HEK293 (cell line): ENCODE data around the gene MTCH1.

Experiments
- CTCF ChIA-PET: fragments of 350-600 bp; formaldehyde crosslinking; extraction: SDS; loops from one replicate; lab custom pipeline; 2021; ENCODE audit warnings: antibody characterized with exemption; lab: Yijun Ruan, JAX
- POLR2A ChIA-PET: fragments of 300-600 bp; formaldehyde crosslinking; extraction: SDS; loops from one replicate; lab custom pipeline; 2020; ENCODE audit warnings: antibody characterized with exemption, inconsistent platforms; lab: Yijun Ruan, JAX
- H3K27ac ChIP-seq: fragments of 200-500 bp; sonication (Bioruptor generic); 2 replicates; pipeline ENCODE4 v1.5.1; 2014; ENCODE audit warnings: low read depth, low read length, control low read depth, inconsistent platforms; ENCODE audit errors: extremely low read depth
- H3K36me3 ChIP-seq, 2 experiments: fragments of 200-500 bp in 1 of 2; sonication (Bioruptor generic) in 1 of 2; 1 replicate in 1 of 2; 2 replicates in 1 of 2; pipeline ENCODE4 v1.5.1; 2014 to 2017; ENCODE audit warnings: inconsistent platforms in 2 of 2, low read length in 2 of 2; ENCODE audit not compliant: control insufficient read depth in 2 of 2, insufficient read depth in 1 of 2
- H3K4me1 ChIP-seq: fragments of 200-500 bp; sonication (Bioruptor generic); 2 replicates; pipeline ENCODE4 v1.5.1; 2014; ENCODE audit warnings: mild to moderate bottlenecking, low read length, inconsistent platforms; ENCODE audit not compliant: control insufficient read depth, insufficient read depth
- H3K4me3 ChIP-seq: 2 replicates; pipeline ENCODE4 v1.5.1; 2011; ENCODE audit warnings: low read depth, mild to moderate bottlenecking, control low read depth, low read length, moderate library complexity
- H3K9me3 ChIP-seq: fragments of 200-500 bp; sonication (Bioruptor generic); 2 replicates; pipeline ENCODE4 v1.5.1; 2014; ENCODE audit warnings: low read depth, low read length, inconsistent platforms; ENCODE audit not compliant: control insufficient read depth, insufficient read depth
- GLIS1 ChIP-seq: fragments of 450-650 bp; formaldehyde crosslinking; IDR thresholded peaks from 2 replicates; pipeline ENCODE4 v1.5.1; 2016; ENCODE audit warnings: missing biosample characterization, missing genetic modification characterization
- KLF10 ChIP-seq: fragments of 450-650 bp; IDR thresholded peaks from 2 replicates; pipeline ENCODE4 v1.5.1; 2018; ENCODE audit warnings: missing biosample characterization, mild to moderate bottlenecking, missing genetic modification characterization
- KLF17 ChIP-seq: fragments of 450-650 bp; formaldehyde crosslinking; IDR thresholded peaks from 2 replicates; pipeline ENCODE4 v1.5.1; 2016; ENCODE audit warnings: missing biosample characterization, missing genetic modification characterization
- PRDM1 ChIP-seq: fragments of 450-650 bp; formaldehyde crosslinking; IDR thresholded peaks from 2 replicates; pipeline ENCODE4; 2016; ENCODE audit warnings: missing biosample characterization, missing genetic modification characterization
- TCF7L2 ChIP-seq: IDR thresholded peaks from 2 replicates; pipeline ENCODE4 v1.6.1; 2011; ENCODE audit warnings: low read depth, mild to moderate bottlenecking, inconsistent platforms, low read length, moderate library complexity, borderline replicate concordance
- ZBTB17 ChIP-seq: fragments of 450-650 bp; formaldehyde crosslinking; IDR thresholded peaks from 2 replicates; pipeline ENCODE4 v1.5.1; 2016; ENCODE audit warnings: missing biosample characterization, missing genetic modification characterization
- ZBTB20 ChIP-seq: fragments of 450-650 bp; formaldehyde crosslinking; IDR thresholded peaks from 2 replicates; pipeline ENCODE4 v1.5.1; 2016; ENCODE audit warnings: missing biosample characterization, missing genetic modification characterization
- ZBTB8A ChIP-seq: fragments of 450-650 bp; formaldehyde crosslinking; IDR thresholded peaks from 2 replicates; pipeline ENCODE4 v1.5.1; 2016; ENCODE audit warnings: missing biosample characterization, missing genetic modification characterization
- ZEB2 ChIP-seq: fragments of 450-650 bp; formaldehyde crosslinking; IDR thresholded peaks from 2 replicates; pipeline ENCODE4 v1.5.1; 2016; ENCODE audit warnings: missing biosample characterization, missing genetic modification characterization
- ZNF157 ChIP-seq: fragments of 450-650 bp; formaldehyde crosslinking; IDR thresholded peaks from 2 replicates; pipeline ENCODE4 v1.5.1; 2016; ENCODE audit warnings: missing biosample characterization, missing genetic modification characterization
- ZNF19 ChIP-seq: fragments of 450-650 bp; formaldehyde crosslinking; IDR thresholded peaks from 2 replicates; pipeline ENCODE4; 2016; ENCODE audit warnings: missing biosample characterization, missing genetic modification characterization, low read depth
- ZNF2 ChIP-seq: fragments of 450-650 bp; formaldehyde crosslinking; IDR thresholded peaks from 2 replicates; pipeline ENCODE4 v1.5.1; 2016; ENCODE audit warnings: missing biosample characterization, missing genetic modification characterization
- ZNF239 ChIP-seq: fragments of 450-650 bp; formaldehyde crosslinking; IDR thresholded peaks from 2 replicates; pipeline ENCODE4 v1.5.1; 2016; ENCODE audit warnings: missing biosample characterization, missing genetic modification characterization
- ZNF416 ChIP-seq: fragments of 450-650 bp; formaldehyde crosslinking; IDR thresholded peaks from 2 replicates; pipeline ENCODE4 v1.5.1; 2016; ENCODE audit warnings: missing biosample characterization, missing genetic modification characterization
- ZNF48 ChIP-seq: fragments of 450-650 bp; formaldehyde crosslinking; IDR thresholded peaks from 2 replicates; pipeline ENCODE4 v1.5.1; 2016; ENCODE audit warnings: missing biosample characterization, missing genetic modification characterization
- ZNF530 ChIP-seq: fragments of 450-650 bp; formaldehyde crosslinking; IDR thresholded peaks from 2 replicates; pipeline ENCODE4 v1.5.1; 2016; ENCODE audit warnings: low read depth, missing biosample characterization, missing genetic modification characterization
- ZNF585B ChIP-seq: fragments of 450-650 bp; formaldehyde crosslinking; IDR thresholded peaks from 2 replicates; pipeline ENCODE4 v1.5.1; 2016; ENCODE audit warnings: missing biosample characterization, missing genetic modification characterization
- ZNF610 ChIP-seq: fragments of 450-650 bp; formaldehyde crosslinking; IDR thresholded peaks from 2 replicates; pipeline ENCODE4 v1.5.1; 2016; ENCODE audit warnings: missing biosample characterization, missing genetic modification characterization, borderline replicate concordance
- ZNF626 ChIP-seq: fragments of 450-650 bp; sonication (Bioruptor Pico); formaldehyde crosslinking; IDR thresholded peaks from 2 replicates; pipeline ENCODE4 v1.5.1; 2018; ENCODE audit warnings: missing biosample characterization, missing genetic modification characterization, inconsistent platforms
- ZNF654 ChIP-seq: fragments of 450-650 bp; formaldehyde crosslinking; IDR thresholded peaks from 2 replicates; pipeline ENCODE4 v1.5.1; 2016; ENCODE audit warnings: low read depth, missing biosample characterization, missing genetic modification characterization
- ZNF843 ChIP-seq: fragments of 450-650 bp; formaldehyde crosslinking; IDR thresholded peaks from 2 replicates; pipeline ENCODE4 v1.5.1; 2016; ENCODE audit warnings: missing biosample characterization, missing genetic modification characterization

MTCH1 gene

DNA sequence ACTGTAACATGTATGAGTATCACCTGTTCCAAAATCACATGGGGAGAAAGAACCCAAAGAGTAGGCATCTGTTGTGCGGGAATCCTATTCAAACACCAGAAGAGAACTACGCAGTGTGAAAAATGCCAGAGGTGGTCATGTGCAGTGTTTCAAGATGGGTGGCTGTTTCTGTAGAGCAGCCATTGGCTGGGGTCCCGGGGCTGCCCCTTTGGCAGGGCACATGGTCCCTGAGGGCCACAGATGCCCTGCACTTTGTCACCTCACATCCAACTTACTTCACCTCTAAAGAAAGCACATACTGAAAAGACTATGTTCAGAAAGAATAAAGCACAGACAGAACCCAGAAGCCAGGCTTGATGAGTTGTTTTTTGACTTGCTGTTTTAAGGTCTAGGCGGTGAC lies 12.3 kb downstream of the MTCH1 start:
- Histone ChIP-seq H3K9me3 (no peaks in the 10 kb centered on the region), H3K4me1 (no peaks in the 10 kb centered on the region), H3K27ac (no peak overlapping the region), H3K4me3 (no peak overlapping the region), H3K36me3 (peaks cover 18 to 100% of the 10 kb centered on the region in 2 experiments)
- CTCF ChIA-PET = no interaction called here
- TF ChIP-seq ZBTB8A (no peak), PRDM1 (tag by site-specific recombination) (no peak), KLF17 (tag by site-specific recombination) (no peak), ZNF585B (tag by site-specific recombination) (no peak), ZNF843 (tag by site-specific recombination) (no peak), ZNF157 (tag by site-specific recombination) (no peak)
- POLR2A ChIA-PET = no interaction called here

DNA sequence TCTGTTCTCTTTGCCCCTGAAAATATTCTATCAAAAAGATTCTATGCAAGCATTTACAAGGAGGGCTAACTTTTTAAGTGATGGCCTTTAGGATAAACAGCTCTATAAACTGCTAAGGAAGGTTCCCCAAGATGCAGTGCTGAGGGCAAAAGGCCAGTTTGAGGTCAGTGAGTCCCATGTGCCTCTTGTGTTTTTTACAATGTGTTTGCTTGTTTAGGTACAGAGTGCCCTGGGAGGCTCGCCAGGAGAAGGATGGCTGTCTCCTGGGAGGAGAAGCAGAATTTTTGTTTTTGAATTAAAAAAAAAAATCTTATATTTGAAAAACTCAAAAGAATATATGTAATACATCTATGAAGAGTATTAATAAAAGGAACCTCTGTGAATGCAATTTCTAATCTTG lies 12.8 kb downstream of the MTCH1 start:
- Histone ChIP-seq H3K36me3 (peaks cover 18 to 100% of the 10 kb centered on the region in 2 experiments), H3K4me1 (no peaks in the 10 kb centered on the region), H3K9me3 (no peaks in the 10 kb centered on the region), H3K4me3 (no peak overlapping the region), H3K27ac (no peak overlapping the region)
- CTCF ChIA-PET = interaction anchor here (1.3 kb wide), 1 partner anchor 208 kb away, joined by 3 read pairs; no protein-coding TSS in a partner anchor
- peak; percentile 59; the same call in 1 of the 2 replicates for TF ChIP-seq ZNF2 (tag by site-specific recombination)
- no peak for TF ChIP-seq ZNF654
- no peak for TF ChIP-seq ZNF626 (tag by site-specific recombination)
- no peak for TF ChIP-seq KLF10 (tag by site-specific recombination)
- TF ChIP-seq, all 188 proteins: peak for 1
- POLR2A ChIA-PET = no interaction called here

- H3K4me3 ChIP-seq = no peak overlapping the region
- H3K36me3 ChIP-seq = peaks cover 13 to 100% of the 10 kb centered on the region in 2 experiments; a peak in 2 of 3 replicates
- TF ChIP-seq ZBTB17 (tag by site-specific recombination) = peak; percentile 36; the same call in 1 of the 2 replicates
- TF ChIP-seq GLIS1 (tag by site-specific recombination) = no peak
- peak; percentile 71 for TF ChIP-seq ZBTB20 (tag by site-specific recombination)
- no peak for TF ChIP-seq TCF7L2
- TF ChIP-seq ZNF416 (tag by site-specific recombination) = no peak
- TF ChIP-seq ZNF19 (tag by site-specific recombination) = no peak
- no peak for TF ChIP-seq ZNF530
- no peak for TF ChIP-seq ZNF48 (tag by site-specific recombination)
- TF ChIP-seq ZEB2 (tag by site-specific recombination) = no peak
- no peak for TF ChIP-seq ZNF610 (tag by site-specific recombination)
- no peak for TF ChIP-seq ZNF239 (tag by site-specific recombination)
- H3K27ac ChIP-seq = no peak overlapping the region
- no peaks in the 10 kb centered on the region for H3K4me1 ChIP-seq
- no peaks in the 10 kb centered on the region for H3K9me3 ChIP-seq
- CTCF ChIA-PET = interaction anchor here (0.5 to 1.8 kb wide), 5 partner anchors 46 to 359 kb away, joined by 3 to 4 read pairs (median 3); no protein-coding TSS in a partner anchor
- POLR2A ChIA-PET = no interaction called here
Measured at GRCh38 chr6:36971921-36972673, 13.9 kb downstream of the MTCH1 start.
